GM06990 (cell line): ENCODE data around the gene ESRRB.

Experiments used
- DNase-seq: peaks from one replicate; pipeline ENCODE4 v3.0.0-alpha.2; 2011; ENCODE audit not compliant: insufficient read length; ENCODE audit errors: extremely low read depth
- H3K27me3 ChIP-seq: replicated peaks from 2 replicates; pipeline ENCODE4 v1.6.0; 2011; ENCODE audit warnings: low read length; ENCODE audit not compliant: control insufficient read depth, insufficient read depth
- H3K36me3 ChIP-seq: 2 replicates; pipeline ENCODE4 v1.5.1; 2011; ENCODE audit warnings: low read length; ENCODE audit not compliant: control insufficient read depth, insufficient read depth
- H3K4me3 ChIP-seq: replicated peaks from 2 replicates; pipeline ENCODE4 v1.5.1; 2011; ENCODE audit warnings: low read depth, mild to moderate bottlenecking, control low read depth, low read length
- CTCF ChIP-seq: IDR thresholded peaks from 2 replicates; pipeline ENCODE4 v1.5.1; 2011; ENCODE audit warnings: low read length, control low read depth, mild to moderate bottlenecking, inconsistent platforms; ENCODE audit not compliant: insufficient read depth, poor library complexity, severe bottlenecking

Gene ESRRB

GRCh38 chr14:76484355-76484754, 108.4 kb downstream of the ESRRB start:
- peak; percentile 25 for TF ChIP-seq CTCF
- Histone ChIP-seq H3K36me3 (no peaks in the 10 kb centered on the region), H3K4me3 (no peak overlapping the region), H3K27me3 (no peaks in the 10 kb centered on the region; the same call in 1 of the 2 replicates)
- DNase-seq: no peak

GRCh38 chr14:76486251-76486743, 110.4 kb downstream of the ESRRB start:
- no peaks in the 10 kb centered on the region; the same call in none of the 2 replicates for H3K27me3 ChIP-seq
- no peak for TF ChIP-seq CTCF
- no peak overlapping the region for H3K4me3 ChIP-seq
- no peak for DNase-seq
- H3K36me3 ChIP-seq: no peaks in the 10 kb centered on the region

GRCh38 chr14:76488551-76488950, 112.6 kb downstream of the ESRRB start:
- Histone ChIP-seq H3K27me3 (no peaks in the 10 kb centered on the region; the same call in none of the 2 replicates), H3K4me3 (no peak overlapping the region), H3K36me3 (no peaks in the 10 kb centered on the region)
- no peak for DNase-seq
- TF ChIP-seq CTCF: no peak

- DNase-seq: no peak
- Histone ChIP-seq H3K27me3 (peaks cover 1% of the 10 kb centered on the region), H3K36me3 (no peaks in the 10 kb centered on the region), H3K4me3 (no peak overlapping the region)
- TF ChIP-seq CTCF: no peak
Observed at GRCh38 chr14:76489667-76490066, 113.7 kb downstream of the ESRRB start.

- no peak for TF ChIP-seq CTCF
- H3K4me3 ChIP-seq: no peak overlapping the region
- no peaks in the 10 kb centered on the region for H3K36me3 ChIP-seq
- no peak for DNase-seq
- H3K27me3 ChIP-seq: peaks cover 1% of the 10 kb centered on the region
Observed at GRCh38 chr14:76490111-76490510, 114.2 kb downstream of the ESRRB start.

GRCh38 chr14:76490735-76491134, 114.8 kb downstream of the ESRRB start:
- Histone ChIP-seq H3K4me3 (no peak overlapping the region), H3K27me3 (peaks cover 1% of the 10 kb centered on the region), H3K36me3 (no peaks in the 10 kb centered on the region)
- DNase-seq: no peak
- no peak for TF ChIP-seq CTCF
